ENCODE results near the gene FOXP1. TPM values are rescaled to one million over a fixed set of nuclear protein-coding genes. Genes with fewer than 3 reads are reported as not detected.

The FOXP1 gene
- total RNA-seq, 1 donor from 2014 or later = 71.3 TPM

GRCh38 chr3:71245971-71246880, 337.3 kb downstream of the FOXP1 start:
- Mint-ChIP-seq H3K27me3 (ENCODE audit: unreplicated experiment) (peaks cover 3% of the 10 kb centered on the region), H3K4me1 (ENCODE audit: unreplicated experiment) (peaks cover 17% of the 10 kb centered on the region), H3K9me3 (ENCODE audit: unreplicated experiment) (no peaks in the 10 kb centered on the region), H3K27ac (ENCODE audit: unreplicated experiment) (peak overlapping the region; percentile 64), H3K36me3 (ENCODE audit: low read depth, unreplicated experiment) (no peaks in the 10 kb centered on the region), H3K4me3 (ENCODE audit: unreplicated experiment) (no peak overlapping the region)
- DNase-seq (ENCODE audit: low spot score) = no peak
- TF ChIP-seq CTCF (IDR thresholded peaks at IDR 0.05; ENCODE audit: unreplicated experiment) = no peak

GRCh38 chr3:71244826-71245488, 338.6 kb downstream of the FOXP1 start:
- Mint-ChIP-seq H3K9me3 (ENCODE audit: unreplicated experiment) (no peaks in the 10 kb centered on the region), H3K36me3 (ENCODE audit: low read depth, unreplicated experiment) (no peaks in the 10 kb centered on the region)
- DNase-seq (ENCODE audit: low spot score) = no peak

GRCh38 chr3:71244153-71244825, 339.2 kb downstream of the FOXP1 start:
- Mint-ChIP-seq H3K4me1 (ENCODE audit: unreplicated experiment) (peaks cover 20% of the 10 kb centered on the region), H3K9me3 (ENCODE audit: unreplicated experiment) (no peaks in the 10 kb centered on the region), H3K4me3 (ENCODE audit: unreplicated experiment) (no peak overlapping the region), H3K27ac (ENCODE audit: unreplicated experiment) (peak overlapping the region; percentile 72), H3K27me3 (ENCODE audit: unreplicated experiment) (peaks cover 3% of the 10 kb centered on the region), H3K36me3 (ENCODE audit: low read depth, unreplicated experiment) (no peaks in the 10 kb centered on the region)
- no peak for DNase-seq (ENCODE audit: low spot score)
- TF ChIP-seq CTCF (IDR thresholded peaks at IDR 0.05; ENCODE audit: unreplicated experiment) = no peak

More at GRCh38 chr3:71244826-71245488, 338.6 kb downstream of the FOXP1 start:
- Mint-ChIP-seq H3K4me1 (ENCODE audit: unreplicated experiment) (peaks cover 20% of the 10 kb centered on the region), H3K27ac (ENCODE audit: unreplicated experiment) (peak overlapping the region; percentile 72), H3K27me3 (ENCODE audit: unreplicated experiment) (peaks cover 3% of the 10 kb centered on the region), H3K4me3 (ENCODE audit: unreplicated experiment) (no peak overlapping the region)
- no peak for TF ChIP-seq CTCF (IDR thresholded peaks at IDR 0.05; ENCODE audit: unreplicated experiment)

- H3K4me3 Mint-ChIP-seq (ENCODE audit: unreplicated experiment) = no peak overlapping the region
- no peak for DNase-seq (ENCODE audit: low spot score)
- H3K27me3 Mint-ChIP-seq (ENCODE audit: unreplicated experiment) = peaks cover 3% of the 10 kb centered on the region
- H3K9me3 Mint-ChIP-seq (ENCODE audit: unreplicated experiment) = no peaks in the 10 kb centered on the region
- peaks cover 24% of the 10 kb centered on the region for H3K4me1 Mint-ChIP-seq (ENCODE audit: unreplicated experiment)
- H3K27ac Mint-ChIP-seq (ENCODE audit: unreplicated experiment) = no peak overlapping the region
- no peak for TF ChIP-seq CTCF (IDR thresholded peaks at IDR 0.05; ENCODE audit: unreplicated experiment)
- no peaks in the 10 kb centered on the region for H3K36me3 Mint-ChIP-seq (ENCODE audit: low read depth, unreplicated experiment)
Observed at GRCh38 chr3:71243229-71243628, 340.3 kb downstream of the FOXP1 start.
